Spleen (tissue), 11 donors: ENCODE measurements around the gene FAM210A. TPM values are rescaled to one million over a fixed set of nuclear protein-coding genes. Genes with fewer than 3 reads are reported as not detected.

Experiments used
- DNase-seq: peaks from one replicate; pipeline ENCODE4 v3.0.0-alpha.2; 2020
- H3K27ac ChIP-seq, 8 donors: fragments of 200-600 bp; sonication (generic) in 7 of 8; 1 replicate in 4 of 8; 2 replicates in 4 of 8; pipeline versions ENCODE4 v1.5.0 to v1.8.0; 2016 to 2021; ENCODE audit warnings: inconsistent platforms in 4 of 8, mild to moderate bottlenecking in 4 of 8, moderate library complexity in 1 of 8
- H3K27me3 ChIP-seq, 7 donors: fragments of 200-600 bp; sonication (generic) in 6 of 7; replicated peaks in 1 of 7; 1 replicate in 4 of 7; 2 replicates in 3 of 7; pipeline versions ENCODE4 v1.5.0 to v1.8.0; 2016 to 2021; ENCODE audit warnings: inconsistent platforms in 3 of 7, mild to moderate bottlenecking in 1 of 7
- H3K36me3 ChIP-seq, 6 donors: fragments of 200-600 bp; sonication (generic) in 5 of 6; 1 replicate in 4 of 6; 2 replicates in 2 of 6; pipeline versions ENCODE4 v1.5.0 to v1.8.0; 2016 to 2021; ENCODE audit warnings: inconsistent platforms in 2 of 6
- H3K4me1 ChIP-seq, 6 donors: fragments of 200-600 bp; sonication (generic) in 5 of 6; 1 replicate in 3 of 6; 2 replicates in 3 of 6; pipeline versions ENCODE4 v1.5.0 to v1.8.0; 2016 to 2021; ENCODE audit warnings: inconsistent platforms in 3 of 6
- H3K4me3 ChIP-seq, 8 donors: fragments of 200-600 bp; sonication (generic) in 7 of 8; 1 replicate in 4 of 8; 2 replicates in 4 of 8; pipeline versions ENCODE4 v1.5.0 to v1.8.0; 2016 to 2021; ENCODE audit warnings: inconsistent platforms in 4 of 8, mild to moderate bottlenecking in 4 of 8, moderate library complexity in 2 of 8
- H3K9me3 ChIP-seq, 8 donors: fragments of 200-600 bp; sonication (generic) in 7 of 8; 1 replicate in 4 of 8; 2 replicates in 4 of 8; pipeline versions ENCODE4 v1.5.0 to v1.8.0; 2016 to 2021; ENCODE audit warnings: inconsistent platforms in 4 of 8
- CTCF ChIP-seq, 11 experiments: fragments of 200-600 bp in 7 of 11; fragments of 450-650 bp in 4 of 11; sonication (generic) in 4 of 11; IDR thresholded peaks in 8 of 11; conservative IDR thresholded peaks in 3 of 11; 1 replicate in 7 of 11; 2 replicates in 4 of 11; pipeline versions ENCODE4 v1.4.0 to v1.8.0; 2016 to 2021; ENCODE audit warnings: antibody characterized with exemption in 11 of 11, inconsistent platforms in 4 of 11, mild to moderate bottlenecking in 1 of 11
- POLR2A ChIP-seq, 3 donors: fragments of 450-650 bp; IDR thresholded peaks; one replicate each; pipeline ENCODE4 v1.5.1; 2017; ENCODE audit warnings: antibody characterized with exemption in 3 of 3, mild to moderate bottlenecking in 1 of 3
- POLR2AphosphoS5 ChIP-seq, 3 donors: sonication (generic); formaldehyde crosslinking; IDR thresholded peaks; one replicate each; pipeline ENCODE4 v1.5.1; 2017; ENCODE audit warnings: antibody characterized with exemption in 3 of 3
- WGBS, 5 donors: extraction: QIAGEN DNeasy Blood & Tissue Kit in 3 of 5; methylation state at CpG; one replicate each; pipeline versions ENCODE4 v1.1.5 to v1.1.7; 2013 to 2018; 5-methylcytosine and 5-hydroxymethylcytosine counted together
- intact Hi-C: fragments of 100-400 bp; cut with DNase I; formaldehyde crosslinking; loops from one replicate; pipeline ENCODE4 v1.15.0; 2023; ENCODE audit warnings: low total_unique reads
- polyA plus RNA-seq, 3 donors: library from polyadenylated mRNA; stranded (reverse); fragments of 200-250 nt; gene quantifications; one replicate each; pipeline ENCODE4 v1.2.1, GENCODE V29; 2013
- total RNA-seq, 7 donors: library from RNA; depleted of rRNA in 3 of 7; stranded (reverse); fragments of >200 nt in 3 of 7; fragmentation: NEBNext Ultra II Directional in 4 of 7; extraction: Animal tissue kit (Norgen Biotek cat#: 25700) in 4 of 7; gene quantifications; one replicate each; pipeline versions ENCODE4 v1.1.0 to v1.2.1, GENCODE V29; 2016 to 2021
- donor health status: healthy with polysubstance abuse.
- donor health status: DM: no; HTN: no; CAD: no; lungs with moderate emphysema.
- donor health status: DM: no; HTN: no; CAD: no.
- donor health status: Bipolar disorder and iron deficiency.
- donor health status: healthy.
- donor health status: DM: no; HTN: no; CAD: no.
- donor health status: DM: yes; HTN: yes; CAD: no.

FAM210A gene
- total and polyA plus RNA-seq, 10 donors, result 2.7 to 16.2 (median 8.7) TPM

DNA sequence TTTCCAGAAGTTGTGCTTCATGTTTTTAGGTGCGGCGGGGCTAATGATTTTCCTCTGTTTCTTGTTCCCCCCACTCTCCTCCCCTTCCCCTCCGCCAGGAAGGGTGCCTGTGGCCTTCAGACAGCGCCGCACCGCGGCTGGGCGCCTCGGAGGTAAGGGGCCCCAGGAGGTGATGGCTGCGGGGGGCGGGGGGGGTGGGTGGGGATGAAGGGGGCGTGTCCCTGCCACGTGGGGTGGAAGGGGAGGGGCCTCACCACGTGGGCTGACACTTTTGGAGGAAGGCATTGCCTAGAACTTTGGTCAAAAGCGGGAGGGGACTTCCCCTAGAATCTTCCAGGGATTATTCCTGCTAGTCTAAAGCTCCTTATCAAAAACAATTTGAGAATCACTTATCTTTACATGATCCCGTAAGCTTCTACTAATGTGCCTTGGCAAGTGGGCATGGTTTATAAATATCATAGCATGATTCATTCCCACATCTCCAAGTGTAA lies 83.1 kb downstream of the FAM210A start:
- DNase-seq, result no peak
- no peak for TF ChIP-seq POLR2AphosphoS5 (IDR thresholded peaks at IDR 0.05)
- TF ChIP-seq CTCF (IDR thresholded peaks at IDR 0.05 in 8 of 11, conservative IDR thresholded peaks at IDR 0.05 in 3 of 11), result no peak
- TF ChIP-seq POLR2A (IDR thresholded peaks at IDR 0.05), result no peak
- H3K27me3 ChIP-seq, result peaks cover 0 to 10% (median 0%) of the 10 kb centered on the region in 7 donors
- intact Hi-C loops, result no loop called here
- no peaks in the 10 kb centered on the region for H3K9me3 ChIP-seq
- 81 to 89% (median 84%) methylated on average over 10 to 16 of the region's 16 CpGs for WGBS, 5 donors
- peaks cover 0 to 21% (median 2%) of the 10 kb centered on the region in 6 donors for H3K4me1 ChIP-seq
- no peak overlapping the region for H3K4me3 ChIP-seq
- peaks cover 0 to 39% (median 11%) of the 10 kb centered on the region in 6 donors for H3K36me3 ChIP-seq
- H3K27ac ChIP-seq, result no peak overlapping the region

DNA sequence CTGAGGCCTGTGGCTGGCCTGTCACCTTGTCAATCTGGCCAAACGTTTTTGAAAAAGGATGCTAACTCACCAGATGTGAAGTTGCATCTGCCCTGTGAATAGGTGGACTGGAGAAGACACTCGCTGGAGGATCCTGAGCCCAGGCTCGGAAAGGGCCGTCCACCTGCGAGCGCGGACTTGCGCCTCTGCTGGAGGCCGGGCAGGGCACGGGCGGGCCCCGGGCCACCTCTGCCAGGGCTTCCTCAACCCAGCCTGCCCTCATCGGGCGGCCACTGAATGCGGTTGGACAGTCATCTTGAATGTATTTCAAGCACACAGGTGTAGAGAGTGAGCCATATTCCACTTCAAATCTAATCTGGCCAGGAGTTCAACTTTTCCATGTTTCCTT lies 83.9 kb downstream of the FAM210A start:
- no peak for DNase-seq
- intact Hi-C loops, result no loop called here
- peaks cover 0 to 21% (median 2%) of the 10 kb centered on the region in 6 donors for H3K4me1 ChIP-seq
- WGBS, 5 donors, result 88 to 93% (median 92%) methylated on average over 15 of the region's 15 CpGs
- H3K36me3 ChIP-seq, result peaks cover 0 to 32% (median 11%) of the 10 kb centered on the region in 6 donors
- no peaks in the 10 kb centered on the region for H3K9me3 ChIP-seq
- H3K27me3 ChIP-seq, result peaks cover 0 to 10% (median 0%) of the 10 kb centered on the region in 7 donors
- no peak overlapping the region for H3K4me3 ChIP-seq
- TF ChIP-seq POLR2AphosphoS5 (IDR thresholded peaks at IDR 0.05), result no peak
- TF ChIP-seq CTCF (IDR thresholded peaks at IDR 0.05 in 8 of 11, conservative IDR thresholded peaks at IDR 0.05 in 3 of 11), result no peak
- TF ChIP-seq POLR2A (IDR thresholded peaks at IDR 0.05), result no peak
- peak overlapping the region in 1 of 8 donors; percentile 36 for H3K27ac ChIP-seq

DNA sequence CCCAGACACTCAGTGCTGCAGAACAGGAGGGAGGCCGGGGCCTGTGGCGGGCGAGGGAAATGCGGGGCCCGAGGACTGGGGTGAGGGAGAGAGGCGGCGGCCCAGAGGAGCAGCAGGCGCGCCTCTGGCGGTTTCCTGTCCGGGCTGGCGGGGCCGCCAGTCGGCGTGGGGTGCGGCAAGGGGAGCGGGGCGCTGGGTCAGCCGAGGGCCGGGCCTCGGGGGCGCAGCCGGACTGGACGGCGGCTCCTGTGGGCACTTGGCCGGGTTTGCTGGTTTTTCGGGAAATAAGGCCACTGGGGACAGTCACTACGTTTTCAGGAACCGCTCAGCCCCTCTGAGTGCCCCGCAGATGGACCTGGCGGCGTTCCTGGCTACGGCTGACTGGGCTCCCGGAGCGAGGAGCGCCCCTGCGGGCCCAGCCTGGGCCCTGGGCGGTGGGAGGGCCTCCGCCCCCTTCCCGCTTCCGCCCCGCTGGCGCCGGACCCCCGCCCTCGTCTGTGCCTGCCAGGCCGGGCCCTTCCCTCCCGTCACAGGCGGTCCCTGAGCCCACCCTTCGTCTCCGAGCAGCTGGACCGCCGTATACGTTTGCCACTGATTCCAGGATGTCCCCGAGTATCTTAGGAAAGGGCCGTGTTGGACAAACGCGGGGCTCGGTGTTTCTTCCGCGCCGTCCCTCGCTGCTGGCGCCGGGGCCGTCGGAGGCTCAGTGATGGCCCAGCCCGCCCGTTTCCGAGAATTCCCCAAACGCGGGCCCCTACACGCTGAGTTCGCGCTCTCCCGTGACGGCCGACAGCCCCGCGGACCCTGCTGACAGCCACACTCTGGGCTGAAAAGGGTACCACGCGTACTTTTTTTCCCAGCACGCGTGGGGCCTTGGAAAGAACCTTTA lies 84.6 kb downstream of the FAM210A start:
- no peak for DNase-seq

More for the DNA sequence above, 84.6 kb downstream of the FAM210A start:
- TF ChIP-seq CTCF (IDR thresholded peaks at IDR 0.05 in 8 of 11, conservative IDR thresholded peaks at IDR 0.05 in 3 of 11), result no peak
- no peak for TF ChIP-seq POLR2A (IDR thresholded peaks at IDR 0.05)
- TF ChIP-seq POLR2AphosphoS5 (IDR thresholded peaks at IDR 0.05), result peak in 1 of 3 donors; percentile 18
- Histone ChIP-seq H3K9me3 (no peaks in the 10 kb centered on the region), H3K36me3 (peaks cover 0 to 26% (median 11%) of the 10 kb centered on the region in 6 donors), H3K27ac (peak overlapping the region in 6 of 8 donors; percentile 26 to 54 (median 34)), H3K4me1 (peaks cover 0 to 21% (median 2%) of the 10 kb centered on the region in 6 donors), H3K27me3 (peaks cover 0 to 10% (median 0%) of the 10 kb centered on the region in 7 donors), H3K4me3 (peak overlapping the region in 7 of 8 donors; percentile 12 to 57 (median 19))
- 27 to 58% (median 39%) methylated on average over 53 to 84 of the region's 84 CpGs for WGBS, 5 donors
- intact Hi-C loops, result no loop called here
